Esophagus squamous epithelium (tissue), 4 donors: ENCODE data around the gene GRIK4.

Source experiments
- POLR2A ChIP-seq, 4 donors: fragments of 450-650 bp; IDR thresholded peaks; one replicate each; pipeline ENCODE4 v1.6.1; 2017; ENCODE audit warnings: antibody characterized with exemption in 4 of 4, mild to moderate bottlenecking in 4 of 4, moderate library complexity in 3 of 4
- TF ChIP-seq, protein P1 (sequence below), 6 experiments: fragments of 450-650 bp in 4 of 6; fragments of 200-600 bp in 2 of 6; sonication (generic) in 2 of 6; IDR thresholded peaks; one replicate each; pipeline ENCODE4 v1.5.1; 2016 to 2019; ENCODE audit warnings: antibody characterized with exemption in 6 of 6, mild to moderate bottlenecking in 4 of 6, moderate library complexity in 4 of 6

DNA sequence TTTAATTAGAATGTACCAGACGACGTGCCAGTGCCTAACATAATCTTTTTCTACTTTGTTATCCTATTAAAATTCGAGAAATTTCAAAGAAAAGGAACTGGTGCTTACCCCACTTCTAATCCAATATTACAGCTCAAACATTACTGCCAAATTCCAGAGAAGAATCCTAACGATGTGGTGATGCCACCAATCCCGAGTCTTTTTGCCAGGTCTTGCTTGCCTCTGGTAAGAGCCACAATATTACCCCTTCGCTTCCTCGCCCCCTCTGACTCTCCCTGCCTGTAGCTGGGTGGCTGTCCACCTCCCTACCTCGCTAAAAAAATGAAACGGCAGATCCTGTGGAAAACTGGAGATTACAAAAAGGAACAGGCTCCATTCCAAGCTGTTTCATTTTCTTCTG is 462.9 kb downstream of the GRIK4 start:
- TF ChIP-seq, protein P1, sequence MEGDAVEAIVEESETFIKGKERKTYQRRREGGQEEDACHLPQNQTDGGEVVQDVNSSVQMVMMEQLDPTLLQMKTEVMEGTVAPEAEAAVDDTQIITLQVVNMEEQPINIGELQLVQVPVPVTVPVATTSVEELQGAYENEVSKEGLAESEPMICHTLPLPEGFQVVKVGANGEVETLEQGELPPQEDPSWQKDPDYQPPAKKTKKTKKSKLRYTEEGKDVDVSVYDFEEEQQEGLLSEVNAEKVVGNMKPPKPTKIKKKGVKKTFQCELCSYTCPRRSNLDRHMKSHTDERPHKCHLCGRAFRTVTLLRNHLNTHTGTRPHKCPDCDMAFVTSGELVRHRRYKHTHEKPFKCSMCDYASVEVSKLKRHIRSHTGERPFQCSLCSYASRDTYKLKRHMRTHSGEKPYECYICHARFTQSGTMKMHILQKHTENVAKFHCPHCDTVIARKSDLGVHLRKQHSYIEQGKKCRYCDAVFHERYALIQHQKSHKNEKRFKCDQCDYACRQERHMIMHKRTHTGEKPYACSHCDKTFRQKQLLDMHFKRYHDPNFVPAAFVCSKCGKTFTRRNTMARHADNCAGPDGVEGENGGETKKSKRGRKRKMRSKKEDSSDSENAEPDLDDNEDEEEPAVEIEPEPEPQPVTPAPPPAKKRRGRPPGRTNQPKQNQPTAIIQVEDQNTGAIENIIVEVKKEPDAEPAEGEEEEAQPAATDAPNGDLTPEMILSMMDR (IDR thresholded peaks at IDR 0.05): no peak
- no peak for TF ChIP-seq POLR2A (IDR thresholded peaks at IDR 0.05)
